GM12878 (cell line): Measurements from ENCODE around the gene GLI2. TPM values are rescaled to one million over a fixed set of nuclear protein-coding genes. Genes with fewer than 3 reads are reported as not detected.

Experiments
- ATAC-seq: fragments of 200-7000 bp; cut with Tn5 transposase; 3 replicates; pipeline ENCODE4 v1.9.1; 2020; ENCODE audit warnings: mild to moderate bottlenecking, moderate library complexity
- BruUV-seq: library from RNA; stranded (reverse); fragments of 400-500 nt; replicated peaks from 2 replicates; lab custom pipeline; 2021; lab: Mats Ljungman, UMichigan
- CTCF ChIA-PET: fragments of 300-600 bp; sonication (Branson Sonifier 250); formaldehyde crosslinking; extraction: SDS; loops from one replicate; lab custom pipeline; 2021; ENCODE audit warnings: inconsistent platforms; lab: Yijun Ruan, JAX
- POLR2A ChIA-PET: fragments of 350-600 bp; formaldehyde crosslinking; extraction: SDS; loops from one replicate; lab custom pipeline; 2021; ENCODE audit warnings: inconsistent platforms; lab: Charles Lee
- RAD21 ChIA-PET: fragments of 300-600 bp; sonication (Branson Sonifier 250); formaldehyde crosslinking; loops from one replicate; lab custom pipeline; 2023; ENCODE audit warnings: antibody characterized with exemption; ENCODE audit not compliant: unreplicated experiment; lab: Charles Lee
- SMC1A ChIA-PET: fragments of 300-600 bp; sonication (Branson Sonifier 250); formaldehyde crosslinking; loops from one replicate; lab custom pipeline; 2023; ENCODE audit not compliant: unreplicated experiment, uncharacterized antibody; lab: Charles Lee
- DNase-seq: peaks from one replicate; pipeline ENCODE4 v3.0.0-alpha.2; 2011; ENCODE audit warnings: low read depth, low spot score
- FAIRE-seq: peaks from 3 replicates; lab custom pipeline; 2011; peaks lifted over from hg19 to GRCh38; lab: Jason Lieb, UNC
- H2AFZ ChIP-seq: 2 replicates; pipeline ENCODE4 v1.6.0; 2011; ENCODE audit warnings: low read depth, low read length, control low read depth; ENCODE audit not compliant: control insufficient read depth
- H3K27ac ChIP-seq: 2 replicates; pipeline ENCODE4 v1.5.1; 2011; ENCODE audit warnings: control low read depth; ENCODE audit not compliant: control insufficient read depth, insufficient read depth
- H3K27me3 ChIP-seq, 2 experiments: replicated peaks in 1 of 2; 2 replicates each; pipeline versions ENCODE4 v1.6.0 to v1.6.1; 2011; ENCODE audit warnings: low read length in 1 of 2; ENCODE audit not compliant: control insufficient read depth in 2 of 2, insufficient read depth in 2 of 2
- H3K36me3 ChIP-seq, 2 experiments: 2 replicates each; pipeline ENCODE4 v1.5.1; 2011; ENCODE audit warnings: low read length in 1 of 2; ENCODE audit not compliant: control insufficient read depth in 2 of 2, insufficient read depth in 2 of 2
- H3K4me1 ChIP-seq: 2 replicates; pipeline ENCODE4 v1.6.1; 2011; ENCODE audit warnings: mild to moderate bottlenecking, low read length, moderate library complexity, mixed read lengths; ENCODE audit not compliant: control insufficient read depth, insufficient read depth
- H3K4me2 ChIP-seq: 2 replicates; pipeline ENCODE4 v1.6.0; 2011; ENCODE audit warnings: control low read depth; ENCODE audit not compliant: control insufficient read depth, insufficient read depth
- H3K4me3 ChIP-seq: fragments of 200-600 bp; sonication (generic); 2 replicates; pipeline ENCODE4 v1.5.1; 2016
- H3K79me2 ChIP-seq: 2 replicates; pipeline ENCODE4 v1.6.0; 2011; ENCODE audit warnings: low read length; ENCODE audit not compliant: control insufficient read depth, insufficient read depth
- H3K9ac ChIP-seq: 2 replicates; pipeline ENCODE4 v1.8.0; 2011; ENCODE audit warnings: low read length, control low read depth, mixed read lengths; ENCODE audit not compliant: control insufficient read depth, insufficient read depth
- H3K9me3 ChIP-seq: replicated peaks from 3 replicates; pipeline ENCODE4 v1.5.1; 2011; ENCODE audit warnings: mild to moderate bottlenecking, low read length; ENCODE audit not compliant: control insufficient read depth, insufficient read depth
- H4K20me1 ChIP-seq: 2 replicates; pipeline ENCODE4 v1.6.0; 2011; ENCODE audit not compliant: control insufficient read depth, insufficient read depth
- E4F1 ChIP-seq: fragments of 450-650 bp; IDR thresholded peaks from 2 replicates; pipeline ENCODE4 v1.6.1; 2018; ENCODE audit warnings: borderline replicate concordance, mild to moderate bottlenecking; ENCODE audit not compliant: partially characterized antibody
- EP300 ChIP-seq, 2 experiments: fragments of 150-350 bp in 1 of 2; IDR thresholded peaks; 2 replicates each; pipeline ENCODE4 v1.6.1; 2011 to 2012; ENCODE audit warnings: low read depth in 2 of 2, low read length in 2 of 2, borderline replicate concordance in 1 of 2, improper control_type of control experiment in 1 of 2, inconsistent platforms in 1 of 2; ENCODE audit not compliant: control insufficient read depth in 1 of 2
- GABPA ChIP-seq: IDR thresholded peaks from 2 replicates; pipeline ENCODE4 v1.6.1; 2014; ENCODE audit warnings: antibody characterized with exemption, low read depth, mild to moderate bottlenecking, inconsistent platforms
- MTA2 ChIP-seq: fragments of 450-650 bp; IDR thresholded peaks from 2 replicates; pipeline ENCODE4 v1.6.1; 2016; ENCODE audit warnings: low read depth, mild to moderate bottlenecking, moderate library complexity
- SIN3A ChIP-seq: IDR thresholded peaks from 2 replicates; pipeline ENCODE4 v1.6.1; 2012; ENCODE audit warnings: low read depth, low read length, improper control_type of control experiment
- SMAD5 ChIP-seq: IDR thresholded peaks from 2 replicates; pipeline ENCODE4 v1.6.1; 2016; ENCODE audit warnings: antibody characterized with exemption, low read depth
- SRF ChIP-seq, 2 experiments: IDR thresholded peaks; 2 replicates each; pipeline ENCODE4 v1.6.1; 2011; ENCODE audit warnings: low read depth in 2 of 2, low read length in 2 of 2, mild to moderate bottlenecking in 1 of 2, moderate library complexity in 1 of 2
- STAT1 ChIP-seq: fragments of 450-650 bp; conservative IDR thresholded peaks from 2 replicates; pipeline ENCODE4 v1.6.1; 2014; ENCODE audit warnings: antibody characterized with exemption, mild to moderate bottlenecking
- ZBTB4 ChIP-seq: fragments of 450-650 bp; formaldehyde crosslinking; IDR thresholded peaks from 2 replicates; pipeline ENCODE4 v1.4.0; 2022; ENCODE audit warnings: mild to moderate bottlenecking, moderate library complexity
- ZNF217 ChIP-seq: fragments of 450-650 bp; IDR thresholded peaks from 2 replicates; pipeline ENCODE4 v1.6.1; 2017; ENCODE audit warnings: antibody characterized with exemption, mild to moderate bottlenecking
- ZZZ3 ChIP-seq: IDR thresholded peaks from 2 replicates; pipeline ENCODE4 v1.6.1; 2011; ENCODE audit warnings: low read depth; ENCODE audit not compliant: control insufficient read depth, insufficient read length
- WGBS: methylation state at CpG from one replicate; pipeline ENCODE4 v1.1.6; 2016; ENCODE audit warnings: low lambda C conversion rate; ENCODE audit not compliant: insufficient replicate concordance, insufficient coverage; ENCODE audit errors: missing lambda C conversion rate; 5-methylcytosine and 5-hydroxymethylcytosine counted together
- in situ Hi-C: fragments of 300-500 bp; cut with MboI; formaldehyde crosslinking; loops from 9 replicates; pipeline ENCODE4 v1.14.3; 2018; ENCODE audit warnings: mixed read lengths
- intact Hi-C: fragments of 100-400 bp; cut with micrococcal nuclease; formaldehyde crosslinking; loops from one replicate; pipeline ENCODE4 v1.14.2; 2022; ENCODE audit not compliant: unreplicated experiment
- polyA plus RNA-seq, 11 experiments: library from polyadenylated mRNA; depleted of rRNA in 4 of 11; unstranded in 6 of 11; stranded (reverse) in 5 of 11; fragments of >200 nt; fragmentation: Nextera tagmentation in 4 of 11; fragmentation: Illumina TruSeq in 1 of 11; extraction: Ambion mirVana in 4 of 11; extraction: Trizol in 1 of 11; gene quantifications; 1 replicate in 1 of 11; 2 replicates in 10 of 11; pipeline versions ENCODE4 v1.2.1 to v1.2.3, GENCODE V29; 2011 to 2016; ENCODE audit warnings: inconsistent platforms in 2 of 11, missing spikeins in 2 of 11, low read depth in 1 of 11
- total RNA-seq, 4 experiments: library from RNA; depleted of rRNA in 3 of 4; stranded (reverse); fragments of >200 nt in 3 of 4; fragmentation: Illumina TruSeq in 1 of 4; extraction: Trizol in 1 of 4; gene quantifications; 2 replicates each; pipeline versions ENCODE4 v1.2.1 to v1.2.3, GENCODE V29; 2013 to 2021
- TF ChIP-seq, protein P1 (sequence below): fragments of 450-650 bp; IDR thresholded peaks from 2 replicates; pipeline ENCODE4 v1.6.1; 2016; ENCODE audit warnings: mild to moderate bottlenecking, moderate library complexity, borderline replicate concordance

GLI2 gene
- total and polyA plus RNA-seq, 10 of the 15 experiments (the other 5 are each of a cell fraction or from before 2014, with no cell fraction given), result 0.01 TPM; not detected in 9

GRCh38 chr2:120737340-120738101 is 1.9 kb downstream of the GLI2 start (continued):
- TF ChIP-seq, protein P1, sequence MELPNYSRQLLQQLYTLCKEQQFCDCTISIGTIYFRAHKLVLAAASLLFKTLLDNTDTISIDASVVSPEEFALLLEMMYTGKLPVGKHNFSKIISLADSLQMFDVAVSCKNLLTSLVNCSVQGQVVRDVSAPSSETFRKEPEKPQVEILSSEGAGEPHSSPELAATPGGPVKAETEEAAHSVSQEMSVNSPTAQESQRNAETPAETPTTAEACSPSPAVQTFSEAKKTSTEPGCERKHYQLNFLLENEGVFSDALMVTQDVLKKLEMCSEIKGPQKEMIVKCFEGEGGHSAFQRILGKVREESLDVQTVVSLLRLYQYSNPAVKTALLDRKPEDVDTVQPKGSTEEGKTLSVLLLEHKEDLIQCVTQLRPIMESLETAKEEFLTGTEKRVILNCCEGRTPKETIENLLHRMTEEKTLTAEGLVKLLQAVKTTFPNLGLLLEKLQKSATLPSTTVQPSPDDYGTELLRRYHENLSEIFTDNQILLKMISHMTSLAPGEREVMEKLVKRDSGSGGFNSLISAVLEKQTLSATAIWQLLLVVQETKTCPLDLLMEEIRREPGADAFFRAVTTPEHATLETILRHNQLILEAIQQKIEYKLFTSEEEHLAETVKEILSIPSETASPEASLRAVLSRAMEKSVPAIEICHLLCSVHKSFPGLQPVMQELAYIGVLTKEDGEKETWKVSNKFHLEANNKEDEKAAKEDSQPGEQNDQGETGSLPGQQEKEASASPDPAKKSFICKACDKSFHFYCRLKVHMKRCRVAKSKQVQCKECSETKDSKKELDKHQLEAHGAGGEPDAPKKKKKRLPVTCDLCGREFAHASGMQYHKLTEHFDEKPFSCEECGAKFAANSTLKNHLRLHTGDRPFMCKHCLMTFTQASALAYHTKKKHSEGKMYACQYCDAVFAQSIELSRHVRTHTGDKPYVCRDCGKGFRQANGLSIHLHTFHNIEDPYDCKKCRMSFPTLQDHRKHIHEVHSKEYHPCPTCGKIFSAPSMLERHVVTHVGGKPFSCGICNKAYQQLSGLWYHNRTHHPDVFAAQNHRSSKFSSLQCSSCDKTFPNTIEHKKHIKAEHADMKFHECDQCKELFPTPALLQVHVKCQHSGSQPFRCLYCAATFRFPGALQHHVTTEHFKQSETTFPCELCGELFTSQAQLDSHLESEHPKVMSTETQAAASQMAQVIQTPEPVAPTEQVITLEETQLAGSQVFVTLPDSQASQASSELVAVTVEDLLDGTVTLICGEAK, result no peak
- TF ChIP-seq ZNF217 (no peak), STAT1 (no peak), E4F1 (no peak)

- no TSS peak for BruUV-seq
- intact Hi-C loops (no loop called here), in situ Hi-C loops (no loop called here)
- ATAC-seq (no peak), DNase-seq (no peak), FAIRE-seq (no peak)
- H3K4me3 ChIP-seq, result no peak overlapping the region
- no peaks in the 10 kb centered on the region for H3K4me1 ChIP-seq
- no peaks in the 10 kb centered on the region for H3K79me2 ChIP-seq
- WGBS, result 0% methylated on average over 7 of the region's 7 CpGs
- peaks cover 22 to 24% of the 10 kb centered on the region in 2 experiments for H3K27me3 ChIP-seq
- H3K9me3 ChIP-seq, result no peaks in the 10 kb centered on the region
- no peak overlapping the region for H3K9ac ChIP-seq
- ChIA-PET POLR2A (no interaction called here), SMC1A (no interaction called here), CTCF (no interaction called here), RAD21 (no interaction called here)
- no peak overlapping the region for H3K27ac ChIP-seq
- no peak overlapping the region for H3K4me2 ChIP-seq
- H3K36me3 ChIP-seq, result no peaks in the 10 kb centered on the region
- H2AFZ ChIP-seq, result no peak overlapping the region
- H4K20me1 ChIP-seq, result no peaks in the 10 kb centered on the region
- TF ChIP-seq EP300 (IDR thresholded peaks at IDR 0.05; ENCODE audit: borderline replicate concordance in 1 of 2, control insufficient read depth in 1 of 2, low read depth in 2 of 2, low read length in 2 of 2) (no peak), SRF (IDR thresholded peaks at IDR 0.05; ENCODE audit: low read depth in 2 of 2, low read length in 2 of 2) (no peak), ZZZ3 (no peak), GABPA (no peak), SIN3A (no peak), SMAD5 (no peak), MTA2 (no peak), ZBTB4 (CRISPR knock-in tag) (no peak)
Measured at GRCh38 chr2:120738117-120738516, 2.4 kb downstream of the GLI2 start.
